Choroid plexus epithelial cell (primary cell): ENCODE measurements around the gene TRIM9.
"Not testable (repeated sequence)": the region's sequence is repeated elsewhere in the genome, so short reads cannot be mapped to it uniquely, and the experiment has no call there.

Experiments
- DNase-seq: peaks from one replicate; pipeline ENCODE4 v3.0.0-alpha.2; 2010; ENCODE audit warnings: low read depth
- H3K4me3 ChIP-seq: 2 replicates; pipeline ENCODE4 v1.5.1; 2011; ENCODE audit warnings: low read depth, mild to moderate bottlenecking, control low read depth, low read length, moderate library complexity
- CTCF ChIP-seq: conservative IDR thresholded peaks from 2 replicates; pipeline ENCODE4 v1.5.1; 2011; ENCODE audit warnings: low read depth, mild to moderate bottlenecking, control low read depth, inconsistent platforms, low read length, moderate library complexity

Gene TRIM9

GRCh38 chr14:50963919-50964318, 131.0 kb downstream of the TRIM9 start:
- no peak overlapping the region for H3K4me3 ChIP-seq
- no peak for DNase-seq
- TF ChIP-seq CTCF: no peak

- TF ChIP-seq CTCF: no peak
- no peak overlapping the region for H3K4me3 ChIP-seq
- peak; percentile 85 for DNase-seq
Measured at GRCh38 chr14:50961605-50962221, 133.2 kb downstream of the TRIM9 start.

- H3K4me3 ChIP-seq: no peak overlapping the region
- DNase-seq: peak; percentile 82
- no peak for TF ChIP-seq CTCF
Measured at GRCh38 chr14:50957296-50957695, 137.6 kb downstream of the TRIM9 start.

- DNase-seq: not testable (repeated sequence)
Measured at GRCh38 chr14:50956421-50956820, 138.5 kb downstream of the TRIM9 start.

GRCh38 chr14:50955373-50956043, 139.4 kb downstream of the TRIM9 start:
- H3K4me3 ChIP-seq: no peak overlapping the region
- TF ChIP-seq CTCF: peak; percentile 67
- peak; percentile 97 for DNase-seq

More at GRCh38 chr14:50956421-50956820, 138.5 kb downstream of the TRIM9 start:
- not testable (repeated sequence) for H3K4me3 ChIP-seq

GRCh38 chr14:50954811-50955372, 140.0 kb downstream of the TRIM9 start:
- peak; percentile 77 for TF ChIP-seq CTCF
- no peak overlapping the region for H3K4me3 ChIP-seq
- DNase-seq: peak; percentile 86

GRCh38 chr14:50953502-50953901, 141.4 kb downstream of the TRIM9 start:
- TF ChIP-seq CTCF: no peak

More at GRCh38 chr14:50953502-50953901, 141.4 kb downstream of the TRIM9 start:
- H3K4me3 ChIP-seq: no peak overlapping the region
- DNase-seq: no peak
